Measurements from ENCODE around the gene HMGXB3.

DNA sequence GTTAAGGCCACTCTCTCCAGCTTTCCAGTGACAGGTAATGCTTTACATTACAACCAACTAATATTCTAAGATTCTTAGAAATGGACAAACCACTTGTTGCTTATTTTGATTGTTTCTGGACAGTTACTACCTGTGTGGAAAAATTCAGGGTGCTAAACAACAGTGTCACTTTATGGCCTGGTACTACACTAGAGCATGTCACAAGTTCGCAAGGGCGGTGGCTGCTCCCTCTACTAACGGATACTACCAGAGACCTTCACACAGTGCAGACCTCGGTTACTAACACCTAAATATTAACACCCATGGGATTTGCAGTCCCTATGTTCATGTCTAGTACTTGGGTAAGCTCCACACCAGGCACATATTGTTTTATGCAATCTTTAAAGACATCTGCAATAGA is 13.4 kb downstream of the HMGXB3 start:
- TF ChIP-seq SIN3A (IDR thresholded peaks at IDR 0.05; ENCODE audit: borderline replicate concordance, insufficient read depth, low read length), result no peak
- TF ChIP-seq POLR2AphosphoS5 (IDR thresholded peaks at IDR 0.05; ENCODE audit: low read depth, low read length), result no peak
- no peak for TF ChIP-seq TAF1 (IDR thresholded peaks at IDR 0.05; ENCODE audit: borderline replicate concordance, insufficient read depth, low read length)
- no peak for TF ChIP-seq FOXP2 (optimal IDR thresholded peaks at IDR 0.05; ENCODE audit: borderline replicate concordance, extremely low read depth, extremely low read length, insufficient read depth)
- TF ChIP-seq, protein P1, sequence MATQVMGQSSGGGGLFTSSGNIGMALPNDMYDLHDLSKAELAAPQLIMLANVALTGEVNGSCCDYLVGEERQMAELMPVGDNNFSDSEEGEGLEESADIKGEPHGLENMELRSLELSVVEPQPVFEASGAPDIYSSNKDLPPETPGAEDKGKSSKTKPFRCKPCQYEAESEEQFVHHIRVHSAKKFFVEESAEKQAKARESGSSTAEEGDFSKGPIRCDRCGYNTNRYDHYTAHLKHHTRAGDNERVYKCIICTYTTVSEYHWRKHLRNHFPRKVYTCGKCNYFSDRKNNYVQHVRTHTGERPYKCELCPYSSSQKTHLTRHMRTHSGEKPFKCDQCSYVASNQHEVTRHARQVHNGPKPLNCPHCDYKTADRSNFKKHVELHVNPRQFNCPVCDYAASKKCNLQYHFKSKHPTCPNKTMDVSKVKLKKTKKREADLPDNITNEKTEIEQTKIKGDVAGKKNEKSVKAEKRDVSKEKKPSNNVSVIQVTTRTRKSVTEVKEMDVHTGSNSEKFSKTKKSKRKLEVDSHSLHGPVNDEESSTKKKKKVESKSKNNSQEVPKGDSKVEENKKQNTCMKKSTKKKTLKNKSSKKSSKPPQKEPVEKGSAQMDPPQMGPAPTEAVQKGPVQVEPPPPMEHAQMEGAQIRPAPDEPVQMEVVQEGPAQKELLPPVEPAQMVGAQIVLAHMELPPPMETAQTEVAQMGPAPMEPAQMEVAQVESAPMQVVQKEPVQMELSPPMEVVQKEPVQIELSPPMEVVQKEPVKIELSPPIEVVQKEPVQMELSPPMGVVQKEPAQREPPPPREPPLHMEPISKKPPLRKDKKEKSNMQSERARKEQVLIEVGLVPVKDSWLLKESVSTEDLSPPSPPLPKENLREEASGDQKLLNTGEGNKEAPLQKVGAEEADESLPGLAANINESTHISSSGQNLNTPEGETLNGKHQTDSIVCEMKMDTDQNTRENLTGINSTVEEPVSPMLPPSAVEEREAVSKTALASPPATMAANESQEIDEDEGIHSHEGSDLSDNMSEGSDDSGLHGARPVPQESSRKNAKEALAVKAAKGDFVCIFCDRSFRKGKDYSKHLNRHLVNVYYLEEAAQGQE (IDR thresholded peaks at IDR 0.05; ENCODE audit: insufficient read depth in 1 of 2, low read depth in 2 of 2, low read length in 2 of 2), result no peak

Measured in PFSK-1 (cell line).